ENCODE measurements around the gene TGFBR2.

TGFBR2 gene

DNA sequence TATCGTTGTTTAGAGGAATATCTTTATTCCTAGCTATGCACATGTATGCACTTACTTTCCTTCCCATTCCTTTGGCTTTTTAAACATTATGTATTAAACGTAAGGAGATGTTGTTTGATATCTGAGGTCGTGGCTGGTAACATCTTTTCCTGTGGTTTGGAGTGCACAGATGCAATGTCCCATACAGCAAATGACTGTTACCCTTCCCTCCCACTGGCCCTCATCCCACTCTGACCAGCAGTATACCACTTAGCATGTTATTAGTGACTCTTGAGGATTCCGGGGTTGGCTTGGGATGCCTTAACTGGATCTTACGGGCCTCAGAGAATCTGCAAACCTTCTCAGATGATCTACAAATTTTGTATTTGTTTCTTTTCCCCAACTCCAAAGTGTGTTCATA, 34.5 kb downstream of the TGFBR2 start:
- H3K4me3 ChIP-seq (replicated peaks in 1 of 2; ENCODE audit: low read depth in 2 of 2, low read length in 2 of 2) = no peak overlapping the region
- TF ChIP-seq, protein P1, sequence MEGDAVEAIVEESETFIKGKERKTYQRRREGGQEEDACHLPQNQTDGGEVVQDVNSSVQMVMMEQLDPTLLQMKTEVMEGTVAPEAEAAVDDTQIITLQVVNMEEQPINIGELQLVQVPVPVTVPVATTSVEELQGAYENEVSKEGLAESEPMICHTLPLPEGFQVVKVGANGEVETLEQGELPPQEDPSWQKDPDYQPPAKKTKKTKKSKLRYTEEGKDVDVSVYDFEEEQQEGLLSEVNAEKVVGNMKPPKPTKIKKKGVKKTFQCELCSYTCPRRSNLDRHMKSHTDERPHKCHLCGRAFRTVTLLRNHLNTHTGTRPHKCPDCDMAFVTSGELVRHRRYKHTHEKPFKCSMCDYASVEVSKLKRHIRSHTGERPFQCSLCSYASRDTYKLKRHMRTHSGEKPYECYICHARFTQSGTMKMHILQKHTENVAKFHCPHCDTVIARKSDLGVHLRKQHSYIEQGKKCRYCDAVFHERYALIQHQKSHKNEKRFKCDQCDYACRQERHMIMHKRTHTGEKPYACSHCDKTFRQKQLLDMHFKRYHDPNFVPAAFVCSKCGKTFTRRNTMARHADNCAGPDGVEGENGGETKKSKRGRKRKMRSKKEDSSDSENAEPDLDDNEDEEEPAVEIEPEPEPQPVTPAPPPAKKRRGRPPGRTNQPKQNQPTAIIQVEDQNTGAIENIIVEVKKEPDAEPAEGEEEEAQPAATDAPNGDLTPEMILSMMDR (IDR thresholded peaks at IDR 0.05; ENCODE audit: low read depth, low read length) = no peak
- no peak for DNase-seq (ENCODE audit: low read depth in 2 of 2)

DNA sequence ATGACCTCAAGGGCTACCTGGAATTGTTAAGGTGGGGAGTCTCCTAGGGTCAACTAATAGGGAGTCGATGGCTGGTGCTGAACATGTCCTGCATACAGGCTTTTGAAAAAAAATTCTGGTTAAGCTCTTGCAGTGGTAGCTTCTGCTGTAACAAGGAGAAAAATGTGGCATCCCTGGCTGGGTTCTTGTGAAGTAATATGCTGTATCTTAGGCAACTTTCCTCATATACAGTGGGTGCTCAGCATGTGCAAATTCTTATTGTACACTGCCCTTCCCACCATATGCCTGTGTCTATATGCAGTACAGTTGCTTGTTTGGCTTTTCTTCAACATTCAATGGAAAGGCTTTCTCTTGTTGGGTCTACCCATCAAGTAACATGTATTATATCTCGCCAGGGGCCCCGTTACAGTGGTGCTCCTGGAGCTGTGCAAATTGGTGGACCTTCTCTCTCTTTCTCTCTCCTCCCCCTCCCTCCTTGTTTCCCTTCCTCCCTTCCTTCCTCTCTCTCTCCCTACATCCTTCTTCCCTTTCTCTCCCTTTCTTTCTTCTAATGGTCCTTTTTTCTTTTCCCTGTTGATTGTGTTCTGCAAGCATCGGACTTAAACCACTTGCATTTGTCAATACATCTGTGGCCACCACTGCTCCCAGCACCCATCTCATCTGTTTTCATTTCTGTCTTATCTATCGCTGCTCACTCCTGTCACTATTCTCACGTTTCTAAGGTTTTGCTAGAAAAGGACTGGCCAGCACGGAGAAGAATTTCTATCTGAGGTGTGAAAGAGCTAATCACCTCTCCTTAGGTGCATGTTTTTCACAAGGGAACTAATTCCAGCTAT, 35.2 kb downstream of the TGFBR2 start:
- TF ChIP-seq, protein P1 (IDR thresholded peaks at IDR 0.05; ENCODE audit: low read depth, low read length) = no peak
- H3K4me3 ChIP-seq (replicated peaks in 1 of 2; ENCODE audit: low read depth in 2 of 2, low read length in 2 of 2) = no peak overlapping the region
- DNase-seq (ENCODE audit: low read depth in 2 of 2) = no peak

- TF ChIP-seq, protein P1 (IDR thresholded peaks at IDR 0.05; ENCODE audit: low read depth, low read length) = no peak
- DNase-seq (ENCODE audit: low read depth in 2 of 2) = no peak
- H3K4me3 ChIP-seq (replicated peaks in 1 of 2; ENCODE audit: low read depth in 2 of 2, low read length in 2 of 2) = no peak overlapping the region
Observed at GRCh38 chr3:30642849-30643361, 36.5 kb downstream of the TGFBR2 start.

- H3K4me3 ChIP-seq (replicated peaks in 1 of 2; ENCODE audit: low read depth in 2 of 2, low read length in 2 of 2) = no peak overlapping the region
Observed at GRCh38 chr3:30643763-30644462, 37.5 kb downstream of the TGFBR2 start.

DNA sequence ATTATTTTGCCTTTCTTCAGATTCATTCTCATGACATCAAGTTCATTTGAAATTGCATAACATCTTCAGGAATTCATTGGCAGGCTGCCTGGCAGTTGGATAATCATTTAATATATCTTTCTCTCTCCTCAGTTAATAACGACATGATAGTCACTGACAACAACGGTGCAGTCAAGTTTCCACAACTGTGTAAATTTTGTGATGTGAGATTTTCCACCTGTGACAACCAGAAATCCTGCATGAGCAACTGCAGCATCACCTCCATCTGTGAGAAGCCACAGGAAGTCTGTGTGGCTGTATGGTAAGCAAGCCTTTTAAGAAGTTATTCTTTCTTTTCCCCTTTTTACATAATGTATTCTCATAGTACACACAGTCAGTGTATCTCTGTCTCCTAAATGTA, 38.2 kb downstream of the TGFBR2 start:
- TF ChIP-seq, protein P1 (IDR thresholded peaks at IDR 0.05; ENCODE audit: low read depth, low read length) = no peak
- peak; percentile 76 to 86 for DNase-seq (ENCODE audit: low read depth in 2 of 2)
- H3K4me3 ChIP-seq (replicated peaks in 1 of 2; ENCODE audit: low read depth in 2 of 2, low read length in 2 of 2) = no peak overlapping the region

More at GRCh38 chr3:30643763-30644462, 37.5 kb downstream of the TGFBR2 start:
- DNase-seq (ENCODE audit: low read depth in 2 of 2) = no peak
- TF ChIP-seq, protein P1 (IDR thresholded peaks at IDR 0.05; ENCODE audit: low read depth, low read length) = no peak

- TF ChIP-seq, protein P1 (IDR thresholded peaks at IDR 0.05; ENCODE audit: low read depth, low read length) = no peak
- H3K4me3 ChIP-seq (replicated peaks in 1 of 2; ENCODE audit: low read depth in 2 of 2, low read length in 2 of 2) = no peak overlapping the region
- DNase-seq (ENCODE audit: low read depth in 2 of 2) = no peak
Observed at GRCh38 chr3:30645077-30645476, 38.7 kb downstream of the TGFBR2 start.

Measured in cardiac fibroblast (primary cell).